ENCODE results near the gene MCC.

DNA sequence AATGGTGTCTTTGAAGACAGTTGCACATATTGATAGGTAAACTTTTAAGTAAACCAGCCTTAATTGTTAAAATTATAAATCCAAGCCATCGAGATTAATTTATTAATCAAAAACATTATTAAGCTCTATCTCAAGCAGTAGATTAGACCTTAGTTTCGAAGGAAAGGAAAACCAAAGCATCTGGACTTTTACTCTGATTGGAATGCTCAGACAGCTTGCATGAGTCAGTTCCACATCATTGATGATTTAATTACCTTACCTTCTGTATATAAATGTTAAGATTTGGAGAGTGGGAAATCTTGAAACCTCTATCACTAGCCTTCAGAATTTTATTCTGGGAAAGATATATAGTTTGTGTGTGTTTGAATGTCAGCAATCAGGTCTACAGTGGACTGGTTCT, 487.8 kb downstream of the MCC start:
- TF ChIP-seq, protein P1, sequence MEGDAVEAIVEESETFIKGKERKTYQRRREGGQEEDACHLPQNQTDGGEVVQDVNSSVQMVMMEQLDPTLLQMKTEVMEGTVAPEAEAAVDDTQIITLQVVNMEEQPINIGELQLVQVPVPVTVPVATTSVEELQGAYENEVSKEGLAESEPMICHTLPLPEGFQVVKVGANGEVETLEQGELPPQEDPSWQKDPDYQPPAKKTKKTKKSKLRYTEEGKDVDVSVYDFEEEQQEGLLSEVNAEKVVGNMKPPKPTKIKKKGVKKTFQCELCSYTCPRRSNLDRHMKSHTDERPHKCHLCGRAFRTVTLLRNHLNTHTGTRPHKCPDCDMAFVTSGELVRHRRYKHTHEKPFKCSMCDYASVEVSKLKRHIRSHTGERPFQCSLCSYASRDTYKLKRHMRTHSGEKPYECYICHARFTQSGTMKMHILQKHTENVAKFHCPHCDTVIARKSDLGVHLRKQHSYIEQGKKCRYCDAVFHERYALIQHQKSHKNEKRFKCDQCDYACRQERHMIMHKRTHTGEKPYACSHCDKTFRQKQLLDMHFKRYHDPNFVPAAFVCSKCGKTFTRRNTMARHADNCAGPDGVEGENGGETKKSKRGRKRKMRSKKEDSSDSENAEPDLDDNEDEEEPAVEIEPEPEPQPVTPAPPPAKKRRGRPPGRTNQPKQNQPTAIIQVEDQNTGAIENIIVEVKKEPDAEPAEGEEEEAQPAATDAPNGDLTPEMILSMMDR (tag by site-specific recombination; IDR thresholded peaks at IDR 0.05): no peak
- TF ChIP-seq OVOL3 (tag by site-specific recombination; IDR thresholded peaks at IDR 0.05) (no peak), ZNF416 (tag by site-specific recombination; IDR thresholded peaks at IDR 0.05) (no peak), ZNF341 (tag by site-specific recombination; IDR thresholded peaks at IDR 0.05; ENCODE audit: low read depth) (no peak), KLF16 (tag by site-specific recombination; IDR thresholded peaks at IDR 0.05) (no peak), ZSCAN23 (tag by site-specific recombination; IDR thresholded peaks at IDR 0.05) (no peak), ZBTB1 (tag by site-specific recombination; IDR thresholded peaks at IDR 0.05) (no peak), ZNF23 (tag by site-specific recombination; IDR thresholded peaks at IDR 0.05; ENCODE audit: borderline replicate concordance) (no peak), SCRT1 (tag by site-specific recombination; IDR thresholded peaks at IDR 0.05; ENCODE audit: borderline replicate concordance) (no peak)
- TF ChIP-seq, protein P2, sequence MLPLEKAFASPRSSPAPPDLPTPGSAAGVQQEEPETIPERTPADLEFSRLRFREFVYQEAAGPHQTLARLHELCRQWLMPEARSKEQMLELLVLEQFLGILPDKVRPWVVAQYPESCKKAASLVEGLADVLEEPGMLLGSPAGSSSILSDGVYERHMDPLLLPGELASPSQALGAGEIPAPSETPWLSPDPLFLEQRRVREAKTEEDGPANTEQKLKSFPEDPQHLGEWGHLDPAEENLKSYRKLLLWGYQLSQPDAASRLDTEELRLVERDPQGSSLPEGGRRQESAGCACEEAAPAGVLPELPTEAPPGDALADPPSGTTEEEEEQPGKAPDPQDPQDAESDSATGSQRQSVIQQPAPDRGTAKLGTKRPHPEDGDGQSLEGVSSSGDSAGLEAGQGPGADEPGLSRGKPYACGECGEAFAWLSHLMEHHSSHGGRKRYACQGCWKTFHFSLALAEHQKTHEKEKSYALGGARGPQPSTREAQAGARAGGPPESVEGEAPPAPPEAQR (tag by site-specific recombination; IDR thresholded peaks at IDR 0.05): no peak
